ENCODE data around the gene UQCRC1. TPM values are rescaled to one million over a fixed set of nuclear protein-coding genes. Genes with fewer than 3 reads are reported as not detected.

UQCRC1 gene
- total RNA-seq, 4 donors from 2014 or later, result 143 to 196 (median 186) TPM

DNA sequence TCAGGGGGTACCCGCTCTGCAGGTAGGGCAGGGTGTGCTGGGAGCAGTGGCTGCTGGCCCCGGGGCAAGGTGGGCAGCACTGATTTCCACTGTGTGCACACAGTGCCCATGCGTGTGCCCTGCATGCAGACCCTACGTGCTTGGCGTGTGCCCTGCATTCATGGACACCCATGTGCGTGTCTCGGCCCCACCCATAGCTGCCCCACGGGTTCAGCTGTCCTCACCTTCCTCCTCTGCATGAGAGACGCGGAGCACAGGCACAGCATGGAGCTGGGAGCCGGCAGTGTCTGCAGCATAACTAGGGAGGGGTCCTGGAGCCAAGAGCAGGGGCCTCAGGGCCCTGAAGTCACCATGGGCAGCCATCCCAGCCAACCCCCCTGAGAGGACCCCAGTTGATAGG is 44.3 kb downstream of the UQCRC1 start:
- no peaks in the 10 kb centered on the region for H3K36me3 ChIP-seq
- H3K4me3 ChIP-seq, result no peak overlapping the region
- no peak for DNase-seq (ENCODE audit: low spot score in 2 of 2)
- WGBS, 2 donors, result 82 to 86% methylated on average over 9 to 11 of the region's 11 CpGs
- H3K4me1 ChIP-seq, result peaks cover 0 to 53% (median 18%) of the 10 kb centered on the region in 4 donors
- H3K27ac ChIP-seq, result peak overlapping the region in 2 of 4 donors; percentile 84 to 92
- no peaks in the 10 kb centered on the region for H3K9me3 ChIP-seq
- H3K27me3 ChIP-seq, result no peaks in the 10 kb centered on the region
- TF ChIP-seq EP300 (IDR thresholded peaks at IDR 0.05) (no peak), POLR2A (IDR thresholded peaks at IDR 0.05) (no peak)

GRCh38 chr3:48564667-48565066 is 44.8 kb downstream of the UQCRC1 start:
- Histone ChIP-seq H3K4me3 (no peak overlapping the region), H3K27ac (peak overlapping the region in 3 of 4 donors; percentile 40 to 92 (median 84)), H3K4me1 (peaks cover 0 to 57% (median 22%) of the 10 kb centered on the region in 4 donors), H3K27me3 (no peaks in the 10 kb centered on the region), H3K36me3 (no peaks in the 10 kb centered on the region), H3K9me3 (no peaks in the 10 kb centered on the region)
- 75% methylated on average over 11 of the region's 11 CpGs for WGBS, 2 donors
- no peak for TF ChIP-seq POLR2A (IDR thresholded peaks at IDR 0.05)
- no peak for TF ChIP-seq CTCF (IDR thresholded peaks at IDR 0.05)
- TF ChIP-seq EP300 (IDR thresholded peaks at IDR 0.05), result no peak
- DNase-seq (ENCODE audit: low spot score in 2 of 2), result no peak

DNA sequence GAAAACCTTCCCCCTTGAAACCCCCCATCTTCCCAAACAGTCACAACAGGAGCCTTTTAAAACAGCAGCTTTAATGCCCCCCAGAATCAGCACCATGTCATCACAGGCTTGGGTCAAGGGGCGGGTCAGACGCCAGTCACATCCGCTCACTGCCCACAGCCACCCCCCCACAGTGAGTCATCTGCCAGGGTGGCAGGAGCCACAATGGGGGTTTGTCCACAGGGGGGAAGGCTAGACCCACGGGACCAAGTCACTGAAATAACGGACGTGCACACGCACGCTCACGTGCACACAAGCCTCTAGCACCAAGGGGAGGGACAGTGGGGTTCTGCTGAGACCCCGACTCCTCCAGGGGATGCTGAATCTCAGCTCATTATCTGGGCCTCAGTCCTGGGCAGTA is 45.4 kb downstream of the UQCRC1 start:
- Histone ChIP-seq H3K27ac (peak overlapping the region in 3 of 4 donors; percentile 40 to 92 (median 84)), H3K9me3 (no peaks in the 10 kb centered on the region), H3K36me3 (no peaks in the 10 kb centered on the region), H3K27me3 (no peaks in the 10 kb centered on the region), H3K4me3 (no peak overlapping the region), H3K4me1 (peaks cover 0 to 64% (median 22%) of the 10 kb centered on the region in 4 donors)
- WGBS, 2 donors, result 49 to 52% methylated on average over 9 to 10 of the region's 10 CpGs
- peak; percentile 22 to 28 for DNase-seq (ENCODE audit: low spot score in 2 of 2)
- peak in 1 of 2 donors; percentile 51 for TF ChIP-seq EP300 (IDR thresholded peaks at IDR 0.05)
- no peak for TF ChIP-seq CTCF (IDR thresholded peaks at IDR 0.05)
- TF ChIP-seq POLR2A (IDR thresholded peaks at IDR 0.05), result no peak

DNA sequence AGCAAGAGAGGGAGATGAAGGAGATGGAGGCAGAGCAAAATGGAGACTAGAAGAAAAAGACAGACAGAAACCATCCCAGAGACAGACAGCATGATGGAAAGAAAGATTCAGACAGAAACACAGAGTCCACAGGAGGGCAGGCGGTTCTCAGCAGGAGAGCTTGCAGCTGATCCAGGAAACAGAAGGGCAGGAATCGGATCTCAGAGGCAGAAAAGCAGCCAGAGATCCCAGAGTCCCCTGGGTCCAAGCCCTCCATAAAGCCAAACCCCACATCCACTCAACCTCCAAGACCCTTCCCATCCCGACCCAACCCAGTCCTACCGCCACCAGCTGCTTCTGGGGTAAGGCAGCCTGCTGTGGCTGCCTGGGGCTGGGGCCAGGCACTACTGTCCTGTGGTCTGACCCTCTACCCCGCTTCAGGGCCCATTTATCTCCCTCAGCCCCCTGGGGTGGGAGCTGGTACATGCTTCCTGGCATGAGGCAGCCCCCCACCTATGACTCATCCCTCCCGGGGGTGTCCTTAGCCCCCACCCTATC is 46.0 kb downstream of the UQCRC1 start, which contains the start of gene UCN2:
Gene UCN2, minus strand, starts transcription at position 400 of the 537 bp plus-strand sequence. CDS start 657 bp downstream, outside the sequence.
- Histone ChIP-seq H3K4me3 (no peak within 1 kb of the TSS), H3K36me3 (no peaks in the 10 kb centered on the region), H3K9me3 (no peaks in the 10 kb centered on the region), H3K27me3 (no peaks in the 10 kb centered on the region), H3K27ac (peak within 1 kb of the TSS in 3 of 4 donors; percentile 51 to 92 (median 84)), H3K4me1 (peaks cover 0 to 69% (median 25%) of the 10 kb centered on the region in 4 donors)
- TF ChIP-seq EP300 (IDR thresholded peaks at IDR 0.05) (no peak), CTCF (IDR thresholded peaks at IDR 0.05) (no peak), POLR2A (IDR thresholded peaks at IDR 0.05) (no peak)
- DNase-seq (ENCODE audit: low spot score in 2 of 2), result no peak
- 45 to 53% methylated on average over 6 of the region's 6 CpGs for WGBS, 2 donors

- Histone ChIP-seq H3K4me1 (peaks cover 0 to 78% (median 31%) of the 10 kb centered on the region in 4 donors), H3K27ac (peak overlapping the region in 2 of 4 donors; percentile 84 to 92), H3K4me3 (no peak overlapping the region), H3K36me3 (no peaks in the 10 kb centered on the region), H3K9me3 (no peaks in the 10 kb centered on the region), H3K27me3 (no peaks in the 10 kb centered on the region)
- TF ChIP-seq POLR2A (IDR thresholded peaks at IDR 0.05), result no peak
- TF ChIP-seq EP300 (IDR thresholded peaks at IDR 0.05), result no peak
- no peak for TF ChIP-seq CTCF (IDR thresholded peaks at IDR 0.05)
- no peak for DNase-seq (ENCODE audit: low spot score in 2 of 2)
- WGBS, 2 donors, result 87% methylated on average over 12 to 20 of the region's 20 CpGs
Measured at GRCh38 chr3:48562367-48563095, 46.9 kb downstream of the UQCRC1 start.

Data from tibial nerve (tissue), 4 donors.